Calu3 (cell line): Measurements from ENCODE around the gene MICOS13. TPM values are rescaled to one million over a fixed set of nuclear protein-coding genes. Genes with fewer than 3 reads are reported as not detected.

Experiments
- BruUV-seq: library from RNA; stranded (reverse); fragments of 400-500 nt; replicated peaks from 2 replicates; lab custom pipeline; 2021; lab: Mats Ljungman, UMichigan
- CTCF ChIA-PET: fragments of 300-600 bp; sonication (Branson Sonifier 250); formaldehyde crosslinking; loops from one replicate; lab custom pipeline; 2022; ENCODE audit warnings: antibody characterized with exemption; lab: Charles Lee
- DNase-seq: peaks from one replicate; pipeline ENCODE4 v3.0.0; 2022
- H3K27ac Mint-ChIP-seq: one replicate; pipeline ENCODE4 v1.8.0; 2022; ENCODE audit warnings: mixed read lengths; ENCODE audit not compliant: unreplicated experiment
- H3K27me3 Mint-ChIP-seq: one replicate; pipeline ENCODE4 v1.8.0; 2022; ENCODE audit warnings: mixed read lengths; ENCODE audit not compliant: unreplicated experiment
- H3K36me3 Mint-ChIP-seq: one replicate; pipeline ENCODE4 v1.8.0; 2022; ENCODE audit warnings: mild to moderate bottlenecking, moderate library complexity, mixed read lengths; ENCODE audit not compliant: insufficient read depth, unreplicated experiment
- H3K4me1 Mint-ChIP-seq: one replicate; pipeline ENCODE4 v1.8.0; 2022; ENCODE audit warnings: mild to moderate bottlenecking, low read depth, mixed read lengths; ENCODE audit not compliant: unreplicated experiment
- H3K4me3 Mint-ChIP-seq: one replicate; pipeline ENCODE4 v1.8.0; 2022; ENCODE audit warnings: mild to moderate bottlenecking, low read depth, moderate library complexity, mixed read lengths; ENCODE audit not compliant: unreplicated experiment
- H3K9me3 Mint-ChIP-seq: one replicate; pipeline ENCODE4 v1.8.0; 2022; ENCODE audit warnings: low read depth, mixed read lengths; ENCODE audit not compliant: unreplicated experiment
- CTCF ChIP-seq: fragments of 200-600 bp; IDR thresholded peaks from one replicate; pipeline ENCODE4 v1.8.0; 2022; ENCODE audit warnings: antibody characterized with exemption; ENCODE audit not compliant: unreplicated experiment
- intact Hi-C: fragments of 100-400 bp; cut with micrococcal nuclease; formaldehyde crosslinking; loops from one replicate; pipeline ENCODE4 v1.10.0; 2022; ENCODE audit not compliant: unreplicated experiment
- total RNA-seq: library from RNA; stranded (reverse); gene quantifications from 2 replicates; pipeline ENCODE4 v1.2.3, GENCODE V29; 2022

MICOS13 gene
- total RNA-seq, 1 experiment from 2014 or later, result 37.9 TPM

GRCh38 chr19:5632657-5633056 is 47.7 kb downstream of the MICOS13 start:
- H3K27me3 Mint-ChIP-seq, result no peaks in the 10 kb centered on the region
- intact Hi-C loops, result no loop called here
- H3K27ac Mint-ChIP-seq, result no peak overlapping the region
- peaks cover 8% of the 10 kb centered on the region for H3K4me1 Mint-ChIP-seq
- no peak overlapping the region for H3K4me3 Mint-ChIP-seq
- CTCF ChIA-PET, result no interaction called here
- no peak for TF ChIP-seq CTCF
- DNase-seq, result no peak
- no peaks in the 10 kb centered on the region for H3K9me3 Mint-ChIP-seq
- peaks cover 20% of the 10 kb centered on the region for H3K36me3 Mint-ChIP-seq
- no TSS peak for BruUV-seq

DNA sequence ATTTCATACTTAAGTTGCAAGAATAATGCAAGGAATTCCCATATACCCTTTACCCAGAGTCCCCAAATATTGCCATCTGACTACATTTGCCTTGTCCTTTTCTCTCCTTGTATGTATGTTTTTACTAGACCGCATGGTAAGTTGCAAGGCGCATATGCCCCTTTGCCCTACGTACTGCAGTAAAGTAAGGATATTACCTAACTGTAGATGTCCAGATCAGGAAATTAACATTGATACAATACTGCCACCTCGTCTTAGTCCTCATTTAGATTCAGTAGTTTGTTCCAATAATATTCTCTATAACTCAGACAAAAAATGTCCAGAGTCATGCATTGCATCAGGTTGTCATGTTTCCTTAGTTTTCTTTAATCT is 48.1 kb downstream of the MICOS13 start:
- peaks cover 24% of the 10 kb centered on the region for H3K36me3 Mint-ChIP-seq
- no peak for TF ChIP-seq CTCF
- peaks cover 8% of the 10 kb centered on the region for H3K4me1 Mint-ChIP-seq
- no TSS peak for BruUV-seq
- DNase-seq, result no peak
- no peaks in the 10 kb centered on the region for H3K9me3 Mint-ChIP-seq
- no peaks in the 10 kb centered on the region for H3K27me3 Mint-ChIP-seq
- no peak overlapping the region for H3K4me3 Mint-ChIP-seq
- intact Hi-C loops, result no loop called here
- H3K27ac Mint-ChIP-seq, result no peak overlapping the region
- CTCF ChIA-PET, result no interaction called here

GRCh38 chr19:5631567-5632240 is 48.6 kb downstream of the MICOS13 start:
- intact Hi-C loops, result no loop called here
- BruUV-seq, result no TSS peak
- H3K4me1 Mint-ChIP-seq, result peaks cover 8% of the 10 kb centered on the region
- no peaks in the 10 kb centered on the region for H3K27me3 Mint-ChIP-seq
- H3K36me3 Mint-ChIP-seq, result peaks cover 25% of the 10 kb centered on the region
- H3K4me3 Mint-ChIP-seq, result no peak overlapping the region
- CTCF ChIA-PET, result no interaction called here
- H3K9me3 Mint-ChIP-seq, result no peaks in the 10 kb centered on the region
- no peak for DNase-seq
- TF ChIP-seq CTCF, result no peak
- no peak overlapping the region for H3K27ac Mint-ChIP-seq

DNA sequence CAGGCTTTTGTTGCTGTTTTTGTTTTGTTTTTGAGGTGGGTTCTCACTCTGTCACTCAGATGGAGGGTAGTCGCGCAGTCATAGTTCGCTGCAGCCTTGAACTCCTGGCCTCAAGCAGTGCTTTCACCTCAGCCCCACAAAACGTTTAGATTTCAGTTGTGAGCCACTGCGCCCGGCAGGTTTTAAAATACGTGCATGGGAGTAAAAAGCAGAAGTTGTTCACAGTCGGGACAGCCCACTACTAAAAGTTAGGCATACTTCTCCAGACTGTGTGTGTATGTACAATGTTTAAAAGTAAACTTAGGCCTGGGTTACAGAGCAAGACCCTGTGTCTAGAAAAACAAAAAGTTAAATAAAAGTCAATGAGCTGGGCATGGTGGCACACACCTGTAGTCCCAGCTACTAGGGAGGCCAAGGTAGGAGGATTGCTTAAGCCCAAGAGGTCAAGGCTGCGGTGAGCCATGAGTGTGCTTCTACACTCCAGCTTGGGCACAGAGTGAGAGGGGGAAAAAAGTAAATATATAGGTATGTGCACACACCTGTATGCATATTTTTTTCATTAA is 51.3 kb downstream of the MICOS13 start:
- Mint-ChIP-seq H3K4me3 (no peak overlapping the region), H3K4me1 (peaks cover 25% of the 10 kb centered on the region), H3K27me3 (no peaks in the 10 kb centered on the region), H3K9me3 (no peaks in the 10 kb centered on the region), H3K36me3 (peaks cover 42% of the 10 kb centered on the region), H3K27ac (no peak overlapping the region)
- DNase-seq, result no peak
- CTCF ChIA-PET, result interaction anchor here (0.5 kb wide), 1 partner anchor 25 kb away, joined by 3 read pairs; no protein-coding TSS in a partner anchor
- intact Hi-C loops, result no loop called here
- BruUV-seq, result no TSS peak
- TF ChIP-seq CTCF, result no peak
